BE2C (cell line): Measurements from ENCODE around the gene HSD17B12.
A peak's percentile ranks its signal among the peaks of the same experiment; 100 is the strongest.

ENCODE experiments used
- DNase-seq: peaks from one replicate; pipeline ENCODE4 v3.0.0-alpha.2; 2020
- H3K27me3 ChIP-seq: fragments of 250-450 bp; sonication (Bioruptor Pico); 2 replicates; pipeline ENCODE4 v1.5.1; 2020; ENCODE audit warnings: mild to moderate bottlenecking
- H3K36me3 ChIP-seq: fragments of 250-450 bp; sonication (Bioruptor Pico); 2 replicates; pipeline ENCODE4 v1.5.1; 2020; ENCODE audit warnings: mild to moderate bottlenecking
- H3K4me1 ChIP-seq: fragments of 250-450 bp; sonication (Bioruptor Pico); 2 replicates; pipeline ENCODE4 v1.5.1; 2020
- H3K4me3 ChIP-seq: 2 replicates; pipeline ENCODE4 v1.5.1; 2011; ENCODE audit warnings: low read depth, low read length
- H3K9me3 ChIP-seq: fragments of 250-450 bp; sonication (Bioruptor Pico); 2 replicates; pipeline ENCODE4 v1.5.1; 2020
- CTCF ChIP-seq: IDR thresholded peaks from 2 replicates; pipeline ENCODE4 v1.5.1; 2012; ENCODE audit warnings: mild to moderate bottlenecking, low read depth, low read length

Gene HSD17B12

GRCh38 chr11:43823851-43824250, 143.3 kb downstream of the HSD17B12 start:
- H3K4me1 ChIP-seq, result no peaks in the 10 kb centered on the region; the same call in 1 of the 2 replicates
- no peak for TF ChIP-seq CTCF

GRCh38 chr11:43825217-43825816, 144.8 kb downstream of the HSD17B12 start:
- TF ChIP-seq CTCF, result peak; percentile 68
- DNase-seq, result peak; percentile 25
- Histone ChIP-seq H3K27me3 (no peaks in the 10 kb centered on the region), H3K4me1 (no peaks in the 10 kb centered on the region; the same call in 1 of the 2 replicates), H3K36me3 (no peaks in the 10 kb centered on the region), H3K4me3 (no peak overlapping the region), H3K9me3 (no peaks in the 10 kb centered on the region)

More at GRCh38 chr11:43823851-43824250, 143.3 kb downstream of the HSD17B12 start:
- DNase-seq, result no peak
- no peaks in the 10 kb centered on the region for H3K9me3 ChIP-seq
- H3K36me3 ChIP-seq, result no peaks in the 10 kb centered on the region
- no peaks in the 10 kb centered on the region for H3K27me3 ChIP-seq
- no peak overlapping the region for H3K4me3 ChIP-seq

- Histone ChIP-seq H3K4me3 (no peak overlapping the region), H3K9me3 (no peaks in the 10 kb centered on the region), H3K36me3 (no peaks in the 10 kb centered on the region), H3K4me1 (peaks cover 11% of the 10 kb centered on the region), H3K27me3 (no peaks in the 10 kb centered on the region)
- TF ChIP-seq CTCF, result no peak
- peak; percentile 39 for DNase-seq
Observed at GRCh38 chr11:43830928-43831440, 150.4 kb downstream of the HSD17B12 start.

- no peaks in the 10 kb centered on the region for H3K9me3 ChIP-seq
- H3K4me1 ChIP-seq, result peaks cover 11% of the 10 kb centered on the region
- no peak overlapping the region for H3K4me3 ChIP-seq
- no peak for TF ChIP-seq CTCF
- no peak for DNase-seq
- H3K27me3 ChIP-seq, result no peaks in the 10 kb centered on the region
- H3K36me3 ChIP-seq, result no peaks in the 10 kb centered on the region
Observed at GRCh38 chr11:43832536-43832935, 152.0 kb downstream of the HSD17B12 start.

- no peak for DNase-seq
- no peaks in the 10 kb centered on the region for H3K27me3 ChIP-seq
- no peak for TF ChIP-seq CTCF
- peaks cover 18% of the 10 kb centered on the region for H3K4me1 ChIP-seq
- no peaks in the 10 kb centered on the region for H3K9me3 ChIP-seq
- no peaks in the 10 kb centered on the region for H3K36me3 ChIP-seq
- no peak overlapping the region for H3K4me3 ChIP-seq
Observed at GRCh38 chr11:43833657-43834073, 153.1 kb downstream of the HSD17B12 start.

GRCh38 chr11:43834286-43834685, 153.7 kb downstream of the HSD17B12 start:
- no peak for TF ChIP-seq CTCF

More at GRCh38 chr11:43834286-43834685, 153.7 kb downstream of the HSD17B12 start:
- no peak for DNase-seq
- Histone ChIP-seq H3K27me3 (no peaks in the 10 kb centered on the region), H3K36me3 (no peaks in the 10 kb centered on the region), H3K4me1 (peaks cover 19% of the 10 kb centered on the region), H3K4me3 (no peak overlapping the region), H3K9me3 (no peaks in the 10 kb centered on the region)
